GM23248 (cell line): ENCODE data around the gene WDR18. TPM values are rescaled to one million over a fixed set of nuclear protein-coding genes. Genes with fewer than 3 reads are reported as not detected.

Source experiments
- DNase-seq: peaks from one replicate; pipeline ENCODE4 v3.0.0-alpha.2; 2015
- H2AFZ ChIP-seq: fragments of 200-600 bp; sonication (generic); 2 replicates; pipeline ENCODE4 v1.6.1; 2016; ENCODE audit warnings: antibody characterized with exemption
- H3F3A ChIP-seq: fragments of 200-600 bp; sonication (generic); 2 replicates; pipeline ENCODE4 v1.6.1; 2016; ENCODE audit warnings: mild to moderate bottlenecking, antibody characterized with exemption, mixed run types; ENCODE audit not compliant: insufficient read depth
- H3K27ac ChIP-seq: fragments of 200-600 bp; sonication (generic); 2 replicates; pipeline ENCODE4 v1.5.1; 2016; ENCODE audit warnings: mild to moderate bottlenecking
- H3K27me3 ChIP-seq: fragments of 200-600 bp; sonication (generic); replicated peaks from 2 replicates; pipeline ENCODE4 v1.6.1; 2016; ENCODE audit warnings: mild to moderate bottlenecking; ENCODE audit not compliant: insufficient read depth
- H3K36me3 ChIP-seq: fragments of 200-600 bp; sonication (generic); 2 replicates; pipeline ENCODE4 v1.6.1; 2016; ENCODE audit warnings: low read depth, mild to moderate bottlenecking
- H3K4me1 ChIP-seq: fragments of 200-600 bp; sonication (generic); 2 replicates; pipeline ENCODE4 v1.6.1; 2016; ENCODE audit warnings: mild to moderate bottlenecking; ENCODE audit not compliant: insufficient read depth
- H3K4me2 ChIP-seq: fragments of 200-600 bp; sonication (generic); one replicate; pipeline ENCODE4 v1.6.1; 2016; ENCODE audit warnings: mild to moderate bottlenecking; ENCODE audit not compliant: unreplicated experiment
- H3K4me3 ChIP-seq: fragments of 200-600 bp; sonication (generic); 2 replicates; pipeline ENCODE4 v1.5.1; 2016; ENCODE audit warnings: mild to moderate bottlenecking
- H3K79me2 ChIP-seq: fragments of 200-600 bp; sonication (generic); 2 replicates; pipeline ENCODE4 v1.6.1; 2016; ENCODE audit warnings: mild to moderate bottlenecking; ENCODE audit not compliant: insufficient read depth
- H3K9ac ChIP-seq: fragments of 200-600 bp; sonication (generic); 2 replicates; pipeline ENCODE4 v1.6.1; 2016; ENCODE audit warnings: mild to moderate bottlenecking
- H3K9me2 ChIP-seq: fragments of 200-600 bp; sonication (generic); 2 replicates; pipeline ENCODE4 v1.6.1; 2016; ENCODE audit warnings: mixed run types, mild to moderate bottlenecking, moderate library complexity; ENCODE audit not compliant: insufficient read depth
- H3K9me3 ChIP-seq: fragments of 200-600 bp; sonication (generic); one replicate; pipeline ENCODE4 v1.6.1; 2017; ENCODE audit warnings: low read depth
- H4K20me1 ChIP-seq: fragments of 200-600 bp; sonication (generic); 2 replicates; pipeline ENCODE4 v1.6.0; 2016; ENCODE audit not compliant: insufficient read depth
- EZH2 ChIP-seq: fragments of 200-600 bp; sonication (generic); IDR thresholded peaks from 2 replicates; pipeline ENCODE4 v1.6.1; 2018; ENCODE audit warnings: antibody characterized with exemption, mild to moderate bottlenecking; ENCODE audit not compliant: insufficient read depth, poor library complexity, severe bottlenecking
- EZH2phosphoT487 ChIP-seq: fragments of 200-600 bp; sonication (generic); IDR thresholded peaks from 2 replicates; pipeline ENCODE4 v1.6.1; 2018; ENCODE audit warnings: antibody characterized with exemption, moderate library complexity, mild to moderate bottlenecking, low read depth; ENCODE audit not compliant: insufficient read depth
- WGBS, 2 experiments: methylation state at CpG; one replicate each; pipeline ENCODE4 v1.1.6; 2015 to 2017; ENCODE audit warnings: low lambda C conversion rate in 2 of 2, low coverage in 1 of 2; ENCODE audit errors: missing lambda C conversion rate in 2 of 2; 5-methylcytosine and 5-hydroxymethylcytosine counted together
- in situ Hi-C: fragments of 300-500 bp; cut with MboI; formaldehyde crosslinking; loops from 2 replicates; pipeline ENCODE4 v1.15.0; 2020
- polyA plus RNA-seq: library from polyadenylated mRNA; unstranded; fragments of >200 nt; fragmentation: Nextera tagmentation; extraction: Ambion mirVana; gene quantifications from 2 replicates; pipeline ENCODE4 v1.2.1, GENCODE V29; 2016
- total RNA-seq: library from RNA; depleted of rRNA; stranded (reverse); fragments of >200 nt; shearing (Covaris generic); gene quantifications from 2 replicates; pipeline ENCODE4 v1.2.3, GENCODE V29; 2014

The WDR18 gene
- total and polyA plus RNA-seq, 2 experiments from 2014 or later: 83.4 to 157 TPM

DNA sequence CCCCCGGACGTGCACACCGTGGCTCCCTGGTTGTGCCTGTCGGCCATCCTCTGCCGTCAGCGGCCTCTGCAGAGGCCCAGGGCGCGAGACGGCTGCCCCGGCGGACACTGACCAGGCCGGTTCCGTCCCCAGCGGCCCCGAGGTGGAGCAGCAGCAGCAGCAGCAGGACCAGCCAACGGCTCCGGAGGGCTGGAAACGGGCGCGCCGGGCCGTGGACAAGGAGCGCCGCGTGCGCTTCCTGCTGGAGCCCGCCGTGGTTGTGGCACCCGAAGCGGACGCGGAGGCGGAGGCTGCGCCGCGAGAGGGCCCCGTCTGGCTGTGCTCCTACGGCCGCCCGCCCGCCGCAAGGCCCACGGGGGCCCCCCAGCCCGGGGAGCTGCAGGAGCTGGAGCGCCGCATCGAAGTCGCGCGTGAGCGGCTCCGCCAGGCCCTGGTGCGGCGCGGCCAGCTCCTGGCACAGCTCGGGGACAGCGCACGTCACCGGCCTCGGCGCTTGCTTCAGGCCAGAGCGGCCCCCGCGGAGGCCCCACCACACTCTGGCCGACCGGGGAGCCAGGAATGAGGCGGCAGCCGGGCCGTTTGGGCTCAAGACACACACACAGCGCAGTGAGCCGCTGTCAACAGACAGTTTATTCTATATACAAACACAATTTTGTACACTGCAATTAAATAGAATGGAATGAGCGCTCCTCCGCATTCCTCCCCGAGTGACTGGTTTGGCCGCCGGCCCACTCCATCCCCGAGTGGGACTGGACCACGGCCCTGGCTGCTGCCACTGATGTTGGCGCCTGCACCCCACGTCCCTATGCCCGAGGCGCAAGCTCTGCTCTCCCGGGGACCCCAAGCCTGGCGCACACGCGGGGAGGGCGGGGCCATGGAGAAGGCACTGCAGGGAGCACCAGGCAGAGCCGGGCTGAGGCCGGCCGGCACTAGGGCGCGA is 25.2 kb downstream of the WDR18 start:
- in situ Hi-C loops: no loop called here
- no peak overlapping the region for H3K9ac ChIP-seq
- no peak overlapping the region for H3K4me2 ChIP-seq
- no peaks in the 10 kb centered on the region for H3F3A ChIP-seq
- peak; percentile 30 for DNase-seq
- TF ChIP-seq EZH2phosphoT487: no peak
- no peaks in the 10 kb centered on the region for H3K9me3 ChIP-seq
- H3K36me3 ChIP-seq: no peaks in the 10 kb centered on the region
- no peaks in the 10 kb centered on the region for H3K9me2 ChIP-seq
- no peak overlapping the region for H3K27ac ChIP-seq
- H3K27me3 ChIP-seq: no peaks in the 10 kb centered on the region
- H3K4me3 ChIP-seq: no peak overlapping the region
- H4K20me1 ChIP-seq: no peaks in the 10 kb centered on the region
- 91 to 94% methylated on average over 58 to 85 of the region's 92 CpGs for WGBS, 2 experiments
- H2AFZ ChIP-seq: no peak overlapping the region
- peaks cover 26% of the 10 kb centered on the region for H3K79me2 ChIP-seq
- no peaks in the 10 kb centered on the region for H3K4me1 ChIP-seq

DNA sequence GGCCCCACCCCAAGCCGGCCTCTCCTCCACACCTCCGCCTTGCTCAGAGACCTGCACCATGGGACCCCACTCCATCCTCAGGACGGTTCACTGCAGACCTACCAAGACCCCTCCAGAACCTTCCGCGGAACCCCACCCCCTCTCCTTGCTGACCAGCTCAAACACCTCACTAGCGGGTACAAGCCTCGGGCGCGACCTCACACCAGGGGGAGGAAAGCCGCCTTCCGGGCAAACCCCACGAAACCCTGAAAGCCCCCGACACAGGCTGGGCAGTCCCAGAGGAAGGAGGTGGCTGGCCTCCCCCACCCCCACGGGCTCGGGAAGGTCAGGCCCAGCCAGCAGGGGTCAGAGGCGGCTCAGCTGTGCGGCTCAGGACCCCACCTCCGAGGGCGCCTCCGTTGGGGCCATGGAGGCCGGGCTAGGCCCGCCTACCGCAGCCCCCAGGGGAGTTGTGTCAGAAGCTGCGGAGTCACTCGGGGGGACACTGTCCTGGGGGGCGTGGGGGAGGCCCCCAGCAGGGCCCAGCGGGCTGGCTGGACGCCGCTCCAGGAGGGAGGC is 25.9 kb downstream of the WDR18 start:
- Histone ChIP-seq H3F3A (no peaks in the 10 kb centered on the region), H3K9ac (no peak overlapping the region), H3K36me3 (no peaks in the 10 kb centered on the region), H2AFZ (no peak overlapping the region), H3K4me2 (no peak overlapping the region), H3K4me3 (no peak overlapping the region), H3K27me3 (no peaks in the 10 kb centered on the region), H4K20me1 (no peaks in the 10 kb centered on the region), H3K9me3 (no peaks in the 10 kb centered on the region), H3K4me1 (no peaks in the 10 kb centered on the region), H3K27ac (no peak overlapping the region), H3K79me2 (peaks cover 34% of the 10 kb centered on the region), H3K9me2 (no peaks in the 10 kb centered on the region)
- no peak for DNase-seq
- 90 to 94% methylated on average over 25 of the region's 29 CpGs for WGBS, 2 experiments
- in situ Hi-C loops: no loop called here
- TF ChIP-seq EZH2: no peak
- no peak for TF ChIP-seq EZH2phosphoT487

DNA sequence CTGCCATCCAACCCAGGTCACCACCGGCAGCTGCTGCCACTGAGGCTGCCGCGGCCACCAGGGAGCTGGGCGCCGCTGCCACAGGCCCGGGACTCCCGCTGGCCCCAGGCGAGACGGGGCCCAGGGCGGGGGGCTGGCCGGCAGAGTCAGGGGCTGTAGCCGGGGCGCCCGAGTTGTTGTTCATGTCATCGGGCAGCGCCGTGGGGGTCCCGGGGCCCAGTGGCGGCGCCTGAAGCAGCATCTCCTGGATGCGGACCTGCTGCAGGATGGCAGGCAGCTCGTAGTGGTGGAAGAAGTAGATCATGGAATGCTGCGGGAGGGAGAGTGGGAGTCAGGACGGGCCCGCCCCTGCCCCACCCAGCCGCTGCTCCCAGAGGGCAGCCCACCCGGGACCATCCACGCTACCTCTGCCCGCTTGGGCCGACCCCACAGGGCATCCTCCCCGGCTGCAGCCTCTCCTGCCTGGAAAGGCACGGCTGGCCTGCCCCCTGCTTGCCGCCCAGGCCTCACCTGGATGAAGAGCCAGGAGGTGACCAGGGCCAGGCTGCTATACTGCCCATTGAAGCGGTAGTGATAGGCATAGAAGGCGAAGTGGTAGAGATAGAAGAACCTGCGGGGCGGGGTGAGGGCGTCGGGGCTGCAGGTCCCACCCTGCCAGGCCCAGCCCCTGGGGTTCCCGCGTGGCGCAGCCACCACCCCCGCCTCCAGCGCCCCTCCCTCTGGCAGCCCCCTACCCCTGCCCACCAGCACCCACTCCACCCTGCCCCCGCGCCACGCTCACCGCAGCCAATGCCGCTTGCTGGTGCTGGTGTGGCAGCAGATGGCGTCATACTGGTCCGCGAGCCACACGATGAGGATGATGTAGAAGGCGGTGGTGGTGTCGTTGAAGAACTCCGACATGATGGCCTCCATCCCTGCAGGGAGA is 26.7 kb downstream of the WDR18 start:
- peaks cover 41% of the 10 kb centered on the region for H3K79me2 ChIP-seq
- no peaks in the 10 kb centered on the region for H3K9me2 ChIP-seq
- no peak overlapping the region for H3K4me2 ChIP-seq
- H3K4me1 ChIP-seq: no peaks in the 10 kb centered on the region
- no peaks in the 10 kb centered on the region for H3K36me3 ChIP-seq
- H3F3A ChIP-seq: no peaks in the 10 kb centered on the region
- no peak overlapping the region for H2AFZ ChIP-seq
- H4K20me1 ChIP-seq: no peaks in the 10 kb centered on the region
- no peaks in the 10 kb centered on the region for H3K9me3 ChIP-seq
- H3K27ac ChIP-seq: no peak overlapping the region
- no peak for TF ChIP-seq EZH2
- in situ Hi-C loops: no loop called here
- no peak for DNase-seq
- H3K27me3 ChIP-seq: no peaks in the 10 kb centered on the region
- H3K9ac ChIP-seq: no peak overlapping the region
- 92 to 96% methylated on average over 23 to 55 of the region's 56 CpGs for WGBS, 2 experiments
- H3K4me3 ChIP-seq: no peak overlapping the region

DNA sequence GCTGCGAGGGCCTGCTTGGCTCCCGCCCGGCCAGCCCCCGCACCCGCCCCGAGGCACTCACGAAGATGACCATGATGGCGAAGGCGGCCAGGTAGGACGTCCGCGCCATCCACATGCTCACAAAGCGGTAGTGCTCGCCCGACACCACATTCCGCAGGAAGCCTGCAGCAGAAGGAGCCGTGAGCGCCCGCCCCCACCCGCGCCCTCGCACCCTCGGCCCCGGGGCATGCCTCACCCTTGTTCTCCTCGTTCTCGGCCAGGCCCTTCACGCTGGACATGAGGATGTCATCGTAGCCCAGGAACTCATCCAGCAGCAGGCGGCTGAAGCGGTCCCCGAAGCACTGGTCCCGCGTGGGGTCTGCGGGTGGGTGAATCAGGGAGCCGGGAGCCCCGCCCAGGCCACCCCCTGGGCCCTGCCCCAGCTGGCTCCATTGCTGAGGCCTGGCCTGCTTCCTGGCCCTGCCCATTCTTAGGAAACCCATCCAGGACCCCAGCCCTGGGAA is 27.7 kb downstream of the WDR18 start:
- peaks cover 9% of the 10 kb centered on the region; the same call in 1 of the 2 replicates for H3K4me1 ChIP-seq
- TF ChIP-seq EZH2 (no peak), EZH2phosphoT487 (no peak)
- H3K9me2 ChIP-seq: no peaks in the 10 kb centered on the region
- peaks cover 52% of the 10 kb centered on the region for H3K79me2 ChIP-seq
- DNase-seq: no peak
- no peaks in the 10 kb centered on the region for H3F3A ChIP-seq
- in situ Hi-C loops: no loop called here
- H3K36me3 ChIP-seq: no peaks in the 10 kb centered on the region
- H3K4me2 ChIP-seq: no peak overlapping the region
- H3K27me3 ChIP-seq: no peaks in the 10 kb centered on the region
- H3K27ac ChIP-seq: no peak overlapping the region
- no peak overlapping the region for H2AFZ ChIP-seq
- H3K9ac ChIP-seq: no peak overlapping the region
- no peaks in the 10 kb centered on the region; the same call in 1 of the 2 replicates for H4K20me1 ChIP-seq
- no peak overlapping the region for H3K4me3 ChIP-seq
- H3K9me3 ChIP-seq: no peaks in the 10 kb centered on the region
- WGBS, 2 experiments: 93 to 94% methylated on average over 36 of the region's 36 CpGs
